ENCODE data around the gene CD300E. TPM values are rescaled to one million over a fixed set of nuclear protein-coding genes. Genes with fewer than 3 reads are reported as not detected.

The CD300E gene
- total RNA-seq, 1 experiment from 2014 or later, result not detected

GRCh38 chr17:74579900-74580299, 43.6 kb downstream of the CD300E start:
- CTCF ChIA-PET, result no interaction called here
- Histone ChIP-seq H3K9me3 (ENCODE audit: control insufficient read depth in 1 of 2, insufficient read depth in 1 of 2, low read depth in 1 of 2, low read length in 2 of 2) (no peaks in the 10 kb centered on the region), H3K36me3 (ENCODE audit: control insufficient read depth in 1 of 2, insufficient read depth in 2 of 2, low read length in 2 of 2) (no peaks in the 10 kb centered on the region), H3K9ac (ENCODE audit: low read length) (no peak overlapping the region), H3K4me1 (ENCODE audit: control insufficient read depth in 1 of 2, insufficient read depth in 2 of 2, low read length in 2 of 2) (no peaks in the 10 kb centered on the region), H4K20me1 (ENCODE audit: insufficient read depth) (no peaks in the 10 kb centered on the region), H3K27me3 (ENCODE audit: insufficient read depth, low read length) (peaks cover 21% of the 10 kb centered on the region; the same call in 1 of the 2 replicates), H3K79me2 (ENCODE audit: insufficient read depth, low read length) (no peaks in the 10 kb centered on the region), H2AFZ (ENCODE audit: low read depth, low read length, poor library complexity, severe bottlenecking) (no peak overlapping the region), H3K9me2 (ENCODE audit: insufficient read depth) (no peaks in the 10 kb centered on the region), H3K4me3 (replicated peaks in 1 of 2; ENCODE audit: low read depth in 1 of 2, low read length in 2 of 2) (no peak overlapping the region), H3K27ac (ENCODE audit: low read depth, low read length) (no peak overlapping the region), H3K4me2 (ENCODE audit: low read length) (no peak overlapping the region)
- RAD21 ChIA-PET (ENCODE audit: low non-redundant PET in 1 of 2, low total read pairs in 2 of 2, uncharacterized antibody in 2 of 2, unreplicated experiment in 2 of 2), result no interaction called here
- TF ChIP-seq ELF1 (IDR thresholded peaks at IDR 0.05; ENCODE audit: borderline replicate concordance, low read depth) (no peak), YY1 (IDR thresholded peaks at IDR 0.05; ENCODE audit: extremely low read depth, insufficient replicate concordance, low read depth, low read length) (no peak), POLR2AphosphoS5 (IDR thresholded peaks at IDR 0.05; ENCODE audit: low read depth, low read length) (no peak), POLR2A (IDR thresholded peaks at IDR 0.05; ENCODE audit: borderline replicate concordance, extremely low read depth, insufficient read depth, insufficient read length) (no peak), CTCF (IDR thresholded peaks at IDR 0.05 in 2 of 3, conservative IDR thresholded peaks at IDR 0.05 in 1 of 3; ENCODE audit: borderline replicate concordance in 1 of 3, insufficient read depth in 1 of 3, low read depth in 2 of 3, low read length in 2 of 3) (no peak), FOSL1 (IDR thresholded peaks at IDR 0.05; ENCODE audit: low read depth) (no peak), CEBPB (IDR thresholded peaks at IDR 0.05; ENCODE audit: low read depth) (no peak), SIN3A (IDR thresholded peaks at IDR 0.05; ENCODE audit: low read depth) (no peak), ZBTB33 (IDR thresholded peaks at IDR 0.05; ENCODE audit: extremely low read depth, insufficient replicate concordance, low read length) (no peak), TCF7L2 (IDR thresholded peaks at IDR 0.05; ENCODE audit: borderline replicate concordance, extremely low read depth, insufficient read depth, insufficient read length) (no peak), ZFX (IDR thresholded peaks at IDR 0.05) (no peak), EZH2 (IDR thresholded peaks at IDR 0.05) (no peak), SP1 (IDR thresholded peaks at IDR 0.05; ENCODE audit: low read depth) (no peak), MAX (IDR thresholded peaks at IDR 0.05) (no peak)
- intact Hi-C loops (cut with micrococcal nuclease), result no loop called here
- ATAC-seq (no peak), DNase-seq (ENCODE audit: low read depth, low spot score) (no peak)
- BruUV-seq (replicated peaks), result no TSS peak
- POLR2A ChIA-PET, result no interaction called here

All from HCT116 (cell line).